ENCODE measurements around the gene ST7L.

ST7L gene

GRCh38 chr1:112506731-112507130, 112.2 kb downstream of the ST7L start:
- H3K9me2 ChIP-seq (replicated peaks; ENCODE audit: insufficient read depth, low read length): no peaks in the 10 kb centered on the region
- no peaks in the 10 kb centered on the region for H3K79me2 ChIP-seq (ENCODE audit: low read length)
- no peak overlapping the region for H3K27ac ChIP-seq (ENCODE audit: low read length)
- H3K9ac ChIP-seq (ENCODE audit: low read length): no peak overlapping the region
- no peaks in the 10 kb centered on the region for H3F3A ChIP-seq (ENCODE audit: insufficient read depth, low read length)
- no peaks in the 10 kb centered on the region; the same call in 1 of the 2 replicates for H3K27me3 ChIP-seq (replicated peaks; ENCODE audit: insufficient read depth, low read length)
- no peak for DNase-seq
- H3K4me3 ChIP-seq (ENCODE audit: low read length): no peak overlapping the region
- no peak overlapping the region for H2AFZ ChIP-seq (ENCODE audit: low read length)
- TF ChIP-seq CTCF (IDR thresholded peaks at IDR 0.05; ENCODE audit: low read length) (no peak), EZH2 (optimal IDR thresholded peaks at IDR 0.05; ENCODE audit: low read depth, low read length) (no peak), EZH2phosphoT487 (IDR thresholded peaks at IDR 0.05; ENCODE audit: low read length) (no peak)
- no peaks in the 10 kb centered on the region for H3K4me1 ChIP-seq (ENCODE audit: low read length)
- H3K36me3 ChIP-seq (replicated peaks; ENCODE audit: insufficient read depth, low read length): no peaks in the 10 kb centered on the region
- H3K4me2 ChIP-seq (ENCODE audit: low read depth, low read length): no peak overlapping the region
- H3K9me3 ChIP-seq (replicated peaks; ENCODE audit: insufficient read depth, low read length): no peaks in the 10 kb centered on the region
- H4K20me1 ChIP-seq (ENCODE audit: insufficient read depth, low read length): no peaks in the 10 kb centered on the region

- no peak for TF ChIP-seq CTCF (IDR thresholded peaks at IDR 0.05; ENCODE audit: low read length)
- no peak for TF ChIP-seq EZH2phosphoT487 (IDR thresholded peaks at IDR 0.05; ENCODE audit: low read length)
- TF ChIP-seq EZH2 (optimal IDR thresholded peaks at IDR 0.05; ENCODE audit: low read depth, low read length): no peak
- H3K9ac ChIP-seq (ENCODE audit: low read length): no peak overlapping the region
- DNase-seq: no peak
- no peaks in the 10 kb centered on the region for H3F3A ChIP-seq (ENCODE audit: insufficient read depth, low read length)
- no peaks in the 10 kb centered on the region for H3K9me3 ChIP-seq (replicated peaks; ENCODE audit: insufficient read depth, low read length)
- no peaks in the 10 kb centered on the region for H3K4me1 ChIP-seq (ENCODE audit: low read length)
- no peak overlapping the region for H3K4me2 ChIP-seq (ENCODE audit: low read depth, low read length)
- no peaks in the 10 kb centered on the region; the same call in 1 of the 2 replicates for H3K27me3 ChIP-seq (replicated peaks; ENCODE audit: insufficient read depth, low read length)
- H3K79me2 ChIP-seq (ENCODE audit: low read length): no peaks in the 10 kb centered on the region
- H3K36me3 ChIP-seq (replicated peaks; ENCODE audit: insufficient read depth, low read length): no peaks in the 10 kb centered on the region
- no peak overlapping the region for H2AFZ ChIP-seq (ENCODE audit: low read length)
- no peaks in the 10 kb centered on the region for H3K9me2 ChIP-seq (replicated peaks; ENCODE audit: insufficient read depth, low read length)
- no peak overlapping the region for H3K27ac ChIP-seq (ENCODE audit: low read length)
- H3K4me3 ChIP-seq (ENCODE audit: low read length): no peak overlapping the region
- H4K20me1 ChIP-seq (ENCODE audit: insufficient read depth, low read length): no peaks in the 10 kb centered on the region
Measured at GRCh38 chr1:112506306-112506705, 112.6 kb downstream of the ST7L start.

- no peak overlapping the region for H2AFZ ChIP-seq (ENCODE audit: low read length)
- no peak for DNase-seq
- H3K4me3 ChIP-seq (ENCODE audit: low read length): no peak overlapping the region
- no peak overlapping the region for H3K9ac ChIP-seq (ENCODE audit: low read length)
- no peak overlapping the region for H3K4me2 ChIP-seq (ENCODE audit: low read depth, low read length)
- no peaks in the 10 kb centered on the region for H3F3A ChIP-seq (ENCODE audit: insufficient read depth, low read length)
- no peaks in the 10 kb centered on the region for H4K20me1 ChIP-seq (ENCODE audit: insufficient read depth, low read length)
- no peaks in the 10 kb centered on the region for H3K36me3 ChIP-seq (replicated peaks; ENCODE audit: insufficient read depth, low read length)
- H3K9me2 ChIP-seq (replicated peaks; ENCODE audit: insufficient read depth, low read length): no peaks in the 10 kb centered on the region
- no peaks in the 10 kb centered on the region for H3K79me2 ChIP-seq (ENCODE audit: low read length)
- no peaks in the 10 kb centered on the region; the same call in 1 of the 2 replicates for H3K27me3 ChIP-seq (replicated peaks; ENCODE audit: insufficient read depth, low read length)
- H3K4me1 ChIP-seq (ENCODE audit: low read length): no peaks in the 10 kb centered on the region
- TF ChIP-seq EZH2 (optimal IDR thresholded peaks at IDR 0.05; ENCODE audit: low read depth, low read length) (no peak), EZH2phosphoT487 (IDR thresholded peaks at IDR 0.05; ENCODE audit: low read length) (no peak), CTCF (IDR thresholded peaks at IDR 0.05; ENCODE audit: low read length) (no peak)
- no peaks in the 10 kb centered on the region for H3K9me3 ChIP-seq (replicated peaks; ENCODE audit: insufficient read depth, low read length)
- no peak overlapping the region for H3K27ac ChIP-seq (ENCODE audit: low read length)
Measured at GRCh38 chr1:112505878-112506277, 113.1 kb downstream of the ST7L start.
